Measurements from ENCODE around the gene PTPRT.

Gene PTPRT

DNA sequence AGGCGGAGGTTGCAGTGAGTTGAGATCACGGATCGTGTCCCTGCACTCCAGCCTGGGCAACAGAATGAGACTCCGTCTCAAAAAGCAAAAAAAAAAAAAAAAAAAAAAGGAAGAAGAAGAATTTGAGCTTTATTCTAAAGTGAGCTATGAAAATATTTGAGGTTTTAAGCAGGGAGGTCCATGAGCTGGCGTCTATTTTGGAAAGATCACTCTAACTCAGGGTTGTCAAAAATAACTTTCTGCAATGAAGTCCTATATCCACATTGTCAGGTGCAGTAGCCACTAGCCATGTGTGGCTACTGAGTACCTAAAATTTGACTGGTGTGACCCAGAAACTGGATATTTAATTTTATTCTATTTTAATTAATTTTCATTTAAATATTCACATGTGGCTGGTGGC lies 217.1 kb downstream of the PTPRT start:
- no peaks in the 10 kb centered on the region for H3K4me1 ChIP-seq (ENCODE audit: control insufficient read depth, insufficient read depth, low read length)
- ChIA-PET CTCF (no interaction called here), POLR2A (interaction anchor here (0.7 kb wide), 1 partner anchor 618 kb away, joined by 8 read pairs; no protein-coding TSS in a partner anchor)
- H3K4me3 ChIP-seq (ENCODE audit: low read depth, low read length), result no peak overlapping the region
- TF ChIP-seq, protein P1, sequence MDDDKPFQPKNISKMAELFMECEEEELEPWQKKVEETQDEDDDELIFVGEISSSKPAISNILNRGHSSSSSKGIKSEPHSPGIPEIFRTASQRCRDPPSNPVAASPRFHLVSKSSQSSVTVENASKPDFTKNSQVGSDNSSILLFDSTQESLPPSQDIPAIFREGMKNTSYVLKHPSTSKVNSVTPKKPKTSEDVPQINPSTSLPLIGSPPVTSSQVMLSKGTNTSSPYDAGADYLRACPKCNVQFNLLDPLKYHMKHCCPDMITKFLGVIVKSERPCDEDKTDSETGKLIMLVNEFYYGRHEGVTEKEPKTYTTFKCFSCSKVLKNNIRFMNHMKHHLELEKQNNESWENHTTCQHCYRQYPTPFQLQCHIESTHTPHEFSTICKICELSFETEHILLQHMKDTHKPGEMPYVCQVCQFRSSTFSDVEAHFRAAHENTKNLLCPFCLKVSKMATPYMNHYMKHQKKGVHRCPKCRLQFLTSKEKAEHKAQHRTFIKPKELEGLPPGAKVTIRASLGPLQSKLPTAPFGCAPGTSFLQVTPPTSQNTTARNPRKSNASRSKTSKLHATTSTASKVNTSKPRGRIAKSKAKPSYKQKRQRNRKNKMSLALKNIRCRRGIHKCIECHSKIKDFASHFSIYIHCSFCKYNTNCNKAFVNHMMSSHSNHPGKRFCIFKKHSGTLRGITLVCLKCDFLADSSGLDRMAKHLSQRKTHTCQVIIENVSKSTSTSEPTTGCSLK (tag by site-specific recombination; IDR thresholded peaks at IDR 0.05), result no peak
- TF ChIP-seq ZNF37A (tag by site-specific recombination; IDR thresholded peaks at IDR 0.05), result no peak
- no peak for TF ChIP-seq RBAK (tag by site-specific recombination; IDR thresholded peaks at IDR 0.05)
- no peak for TF ChIP-seq ZNF2 (tag by site-specific recombination; IDR thresholded peaks at IDR 0.05)
- no peak for TF ChIP-seq ZNF558 (tag by site-specific recombination; IDR thresholded peaks at IDR 0.05)
- no peak for TF ChIP-seq ZNF585B (tag by site-specific recombination; IDR thresholded peaks at IDR 0.05)
- TF ChIP-seq KLF9 (tag by site-specific recombination; IDR thresholded peaks at IDR 0.05; ENCODE audit: low read depth), result no peak
- TF ChIP-seq ZNF514 (tag by site-specific recombination; IDR thresholded peaks at IDR 0.05), result no peak
- TF ChIP-seq ZNF169 (tag by site-specific recombination; IDR thresholded peaks at IDR 0.05), result no peak
- no peak for TF ChIP-seq ZNF16 (tag by site-specific recombination; IDR thresholded peaks at IDR 0.05; ENCODE audit: low read depth)
- no peak for TF ChIP-seq REPIN1 (tag by site-specific recombination; IDR thresholded peaks at IDR 0.05; ENCODE audit: low read depth)
- no peaks in the 10 kb centered on the region for H3K9me3 ChIP-seq (ENCODE audit: control insufficient read depth, insufficient read depth, low read depth, low read length)
- H3K36me3 ChIP-seq (ENCODE audit: control insufficient read depth in 2 of 2, insufficient read depth in 1 of 2, low read length in 2 of 2), result no peaks in the 10 kb centered on the region
- H3K27ac ChIP-seq (ENCODE audit: extremely low read depth, low read depth, low read length), result no peak overlapping the region

DNA sequence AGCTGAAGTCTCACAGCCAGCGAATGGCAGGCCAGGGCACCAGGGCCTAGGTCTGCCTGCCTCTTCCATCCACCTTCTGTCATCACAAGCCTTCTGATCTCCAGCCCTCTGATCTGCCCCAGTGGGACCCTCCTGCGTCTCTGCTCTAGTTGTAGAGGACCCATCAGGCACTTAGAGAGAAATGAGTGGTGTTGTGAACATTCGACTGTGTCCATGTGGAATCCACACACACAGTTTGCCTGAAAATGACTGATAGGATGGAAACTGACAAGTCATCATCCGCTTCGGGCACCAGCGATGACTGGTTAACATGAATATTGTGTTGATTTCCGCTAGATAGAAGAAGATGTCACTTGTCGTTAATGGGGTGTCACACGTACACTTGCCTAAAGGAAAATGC lies 221.0 kb downstream of the PTPRT start:
- no peak overlapping the region for H3K4me3 ChIP-seq (ENCODE audit: low read depth, low read length)
- CTCF ChIA-PET, result no interaction called here
- no peaks in the 10 kb centered on the region for H3K36me3 ChIP-seq (ENCODE audit: control insufficient read depth in 2 of 2, insufficient read depth in 1 of 2, low read length in 2 of 2)
- no peaks in the 10 kb centered on the region for H3K9me3 ChIP-seq (ENCODE audit: control insufficient read depth, insufficient read depth, low read depth, low read length)
- no peaks in the 10 kb centered on the region for H3K4me1 ChIP-seq (ENCODE audit: control insufficient read depth, insufficient read depth, low read length)
- no peak overlapping the region for H3K27ac ChIP-seq (ENCODE audit: extremely low read depth, low read depth, low read length)
- TF ChIP-seq, protein P2, sequence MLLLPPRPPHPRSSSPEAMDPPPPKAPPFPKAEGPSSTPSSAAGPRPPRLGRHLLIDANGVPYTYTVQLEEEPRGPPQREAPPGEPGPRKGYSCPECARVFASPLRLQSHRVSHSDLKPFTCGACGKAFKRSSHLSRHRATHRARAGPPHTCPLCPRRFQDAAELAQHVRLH (tag by site-specific recombination; IDR thresholded peaks at IDR 0.05), result no peak
- TF ChIP-seq ZNF274 (IDR thresholded peaks at IDR 0.05; ENCODE audit: low read length) (no peak), ZNF274 (tag by site-specific recombination; IDR thresholded peaks at IDR 0.05; ENCODE audit: borderline replicate concordance) (no peak), ZNF350 (tag by site-specific recombination; IDR thresholded peaks at IDR 0.05) (no peak), SCRT2 (tag by site-specific recombination; IDR thresholded peaks at IDR 0.05) (no peak), ZNF514 (tag by site-specific recombination; IDR thresholded peaks at IDR 0.05) (no peak), MZF1 (tag by site-specific recombination; IDR thresholded peaks at IDR 0.05; ENCODE audit: borderline replicate concordance) (no peak), GFI1B (tag by site-specific recombination; IDR thresholded peaks at IDR 0.05) (no peak), IKZF3 (tag by site-specific recombination; IDR thresholded peaks at IDR 0.05) (no peak), ZNF114 (tag by site-specific recombination; IDR thresholded peaks at IDR 0.05) (no peak), ZXDB (tag by site-specific recombination; IDR thresholded peaks at IDR 0.05) (no peak), ZBTB48 (tag by site-specific recombination; IDR thresholded peaks at IDR 0.05) (no peak), ZSCAN30 (tag by site-specific recombination; IDR thresholded peaks at IDR 0.05) (no peak), YY1 (tag by site-specific recombination; IDR thresholded peaks at IDR 0.05) (no peak), ZNF426 (tag by site-specific recombination; IDR thresholded peaks at IDR 0.05) (no peak), ZNF391 (tag by site-specific recombination; IDR thresholded peaks at IDR 0.05; ENCODE audit: borderline replicate concordance, low read depth) (no peak)
- TF ChIP-seq, protein P3, sequence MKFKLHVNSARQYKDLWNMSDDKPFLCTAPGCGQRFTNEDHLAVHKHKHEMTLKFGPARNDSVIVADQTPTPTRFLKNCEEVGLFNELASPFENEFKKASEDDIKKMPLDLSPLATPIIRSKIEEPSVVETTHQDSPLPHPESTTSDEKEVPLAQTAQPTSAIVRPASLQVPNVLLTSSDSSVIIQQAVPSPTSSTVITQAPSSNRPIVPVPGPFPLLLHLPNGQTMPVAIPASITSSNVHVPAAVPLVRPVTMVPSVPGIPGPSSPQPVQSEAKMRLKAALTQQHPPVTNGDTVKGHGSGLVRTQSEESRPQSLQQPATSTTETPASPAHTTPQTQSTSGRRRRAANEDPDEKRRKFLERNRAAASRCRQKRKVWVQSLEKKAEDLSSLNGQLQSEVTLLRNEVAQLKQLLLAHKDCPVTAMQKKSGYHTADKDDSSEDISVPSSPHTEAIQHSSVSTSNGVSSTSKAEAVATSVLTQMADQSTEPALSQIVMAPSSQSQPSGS (tag by site-specific recombination; IDR thresholded peaks at IDR 0.05; ENCODE audit: low read depth), result no peak
- TF ChIP-seq, protein P4, sequence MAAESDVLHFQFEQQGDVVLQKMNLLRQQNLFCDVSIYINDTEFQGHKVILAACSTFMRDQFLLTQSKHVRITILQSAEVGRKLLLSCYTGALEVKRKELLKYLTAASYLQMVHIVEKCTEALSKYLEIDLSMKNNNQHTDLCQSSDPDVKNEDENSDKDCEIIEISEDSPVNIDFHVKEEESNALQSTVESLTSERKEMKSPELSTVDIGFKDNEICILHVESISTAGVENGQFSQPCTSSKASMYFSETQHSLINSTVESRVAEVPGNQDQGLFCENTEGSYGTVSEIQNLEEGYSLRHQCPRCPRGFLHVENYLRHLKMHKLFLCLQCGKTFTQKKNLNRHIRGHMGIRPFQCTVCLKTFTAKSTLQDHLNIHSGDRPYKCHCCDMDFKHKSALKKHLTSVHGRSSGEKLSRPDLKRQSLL (tag by site-specific recombination; IDR thresholded peaks at IDR 0.05), result no peak
- TF ChIP-seq, protein P5, sequence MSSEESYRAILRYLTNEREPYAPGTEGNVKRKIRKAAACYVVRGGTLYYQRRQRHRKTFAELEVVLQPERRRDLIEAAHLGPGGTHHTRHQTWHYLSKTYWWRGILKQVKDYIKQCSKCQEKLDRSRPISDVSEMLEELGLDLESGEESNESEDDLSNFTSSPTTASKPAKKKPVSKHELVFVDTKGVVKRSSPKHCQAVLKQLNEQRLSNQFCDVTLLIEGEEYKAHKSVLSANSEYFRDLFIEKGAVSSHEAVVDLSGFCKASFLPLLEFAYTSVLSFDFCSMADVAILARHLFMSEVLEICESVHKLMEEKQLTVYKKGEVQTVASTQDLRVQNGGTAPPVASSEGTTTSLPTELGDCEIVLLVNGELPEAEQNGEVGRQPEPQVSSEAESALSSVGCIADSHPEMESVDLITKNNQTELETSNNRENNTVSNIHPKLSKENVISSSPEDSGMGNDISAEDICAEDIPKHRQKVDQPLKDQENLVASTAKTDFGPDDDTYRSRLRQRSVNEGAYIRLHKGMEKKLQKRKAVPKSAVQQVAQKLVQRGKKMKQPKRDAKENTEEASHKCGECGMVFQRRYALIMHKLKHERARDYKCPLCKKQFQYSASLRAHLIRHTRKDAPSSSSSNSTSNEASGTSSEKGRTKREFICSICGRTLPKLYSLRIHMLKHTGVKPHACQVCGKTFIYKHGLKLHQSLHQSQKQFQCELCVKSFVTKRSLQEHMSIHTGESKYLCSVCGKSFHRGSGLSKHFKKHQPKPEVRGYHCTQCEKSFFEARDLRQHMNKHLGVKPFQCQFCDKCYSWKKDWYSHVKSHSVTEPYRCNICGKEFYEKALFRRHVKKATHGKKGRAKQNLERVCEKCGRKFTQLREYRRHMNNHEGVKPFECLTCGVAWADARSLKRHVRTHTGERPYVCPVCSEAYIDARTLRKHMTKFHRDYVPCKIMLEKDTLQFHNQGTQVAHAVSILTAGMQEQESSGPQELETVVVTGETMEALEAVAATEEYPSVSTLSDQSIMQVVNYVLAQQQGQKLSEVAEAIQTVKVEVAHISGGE (tag by site-specific recombination; conservative IDR thresholded peaks at IDR 0.05; ENCODE audit: low read depth), result no peak
- POLR2A ChIA-PET, result no interaction called here
